HFF-Myc (cell line): ENCODE results near the gene UTS2R.
"Not testable (repeated sequence)": the region's sequence is repeated elsewhere in the genome, so short reads cannot be mapped to it uniquely, and the experiment has no call there.

ENCODE experiments used
- DNase-seq: peaks from one replicate; pipeline ENCODE4 v3.0.0-alpha.2; 2011; ENCODE audit warnings: low read depth; ENCODE audit errors: extremely low read depth
- H3K4me3 ChIP-seq: replicated peaks from 2 replicates; pipeline ENCODE4 v1.5.1; 2011; ENCODE audit warnings: low read depth, mild to moderate bottlenecking, control low read depth, low read length
- TF ChIP-seq, protein P1 (sequence below): IDR thresholded peaks from 2 replicates; pipeline ENCODE4 v1.5.1; 2012; ENCODE audit warnings: mild to moderate bottlenecking, low read depth, low read length, control low read depth; ENCODE audit errors: missing control alignments

Gene UTS2R

DNA sequence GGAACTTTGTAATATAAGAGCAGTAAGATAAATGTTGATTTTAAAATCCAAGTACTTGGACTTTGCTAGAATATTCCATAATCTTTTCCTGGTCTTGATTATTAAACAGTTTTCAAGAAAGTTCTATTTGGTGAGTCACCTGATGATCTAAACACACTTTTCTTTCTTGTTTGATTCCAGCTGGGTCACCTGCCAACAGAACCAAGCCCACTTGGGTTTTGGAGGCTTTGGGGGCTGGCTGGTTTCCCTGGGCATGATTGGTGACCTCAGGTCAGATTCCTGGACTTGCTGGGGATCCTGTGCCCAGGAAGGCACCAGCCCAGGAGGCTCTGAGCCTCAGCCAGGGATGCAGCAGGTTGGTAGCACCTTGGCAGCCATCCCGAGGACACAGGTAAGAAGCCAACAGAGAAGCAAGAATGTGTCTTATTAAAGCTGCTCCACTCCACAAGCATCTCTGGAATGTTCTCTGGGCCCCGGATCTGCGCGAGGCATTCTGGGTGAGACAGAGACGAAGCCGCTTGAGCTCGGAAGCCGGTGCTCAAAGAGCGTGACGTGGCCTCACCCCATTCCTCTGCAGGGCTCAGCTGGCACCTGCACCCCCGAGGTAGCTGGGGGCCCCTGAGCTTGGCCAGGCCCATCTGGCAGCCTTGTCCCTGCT is 15.7 kb upstream of the UTS2R start:
- no peak overlapping the region for H3K4me3 ChIP-seq
- TF ChIP-seq, protein P1, sequence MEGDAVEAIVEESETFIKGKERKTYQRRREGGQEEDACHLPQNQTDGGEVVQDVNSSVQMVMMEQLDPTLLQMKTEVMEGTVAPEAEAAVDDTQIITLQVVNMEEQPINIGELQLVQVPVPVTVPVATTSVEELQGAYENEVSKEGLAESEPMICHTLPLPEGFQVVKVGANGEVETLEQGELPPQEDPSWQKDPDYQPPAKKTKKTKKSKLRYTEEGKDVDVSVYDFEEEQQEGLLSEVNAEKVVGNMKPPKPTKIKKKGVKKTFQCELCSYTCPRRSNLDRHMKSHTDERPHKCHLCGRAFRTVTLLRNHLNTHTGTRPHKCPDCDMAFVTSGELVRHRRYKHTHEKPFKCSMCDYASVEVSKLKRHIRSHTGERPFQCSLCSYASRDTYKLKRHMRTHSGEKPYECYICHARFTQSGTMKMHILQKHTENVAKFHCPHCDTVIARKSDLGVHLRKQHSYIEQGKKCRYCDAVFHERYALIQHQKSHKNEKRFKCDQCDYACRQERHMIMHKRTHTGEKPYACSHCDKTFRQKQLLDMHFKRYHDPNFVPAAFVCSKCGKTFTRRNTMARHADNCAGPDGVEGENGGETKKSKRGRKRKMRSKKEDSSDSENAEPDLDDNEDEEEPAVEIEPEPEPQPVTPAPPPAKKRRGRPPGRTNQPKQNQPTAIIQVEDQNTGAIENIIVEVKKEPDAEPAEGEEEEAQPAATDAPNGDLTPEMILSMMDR = no peak
- no peak for DNase-seq

DNA sequence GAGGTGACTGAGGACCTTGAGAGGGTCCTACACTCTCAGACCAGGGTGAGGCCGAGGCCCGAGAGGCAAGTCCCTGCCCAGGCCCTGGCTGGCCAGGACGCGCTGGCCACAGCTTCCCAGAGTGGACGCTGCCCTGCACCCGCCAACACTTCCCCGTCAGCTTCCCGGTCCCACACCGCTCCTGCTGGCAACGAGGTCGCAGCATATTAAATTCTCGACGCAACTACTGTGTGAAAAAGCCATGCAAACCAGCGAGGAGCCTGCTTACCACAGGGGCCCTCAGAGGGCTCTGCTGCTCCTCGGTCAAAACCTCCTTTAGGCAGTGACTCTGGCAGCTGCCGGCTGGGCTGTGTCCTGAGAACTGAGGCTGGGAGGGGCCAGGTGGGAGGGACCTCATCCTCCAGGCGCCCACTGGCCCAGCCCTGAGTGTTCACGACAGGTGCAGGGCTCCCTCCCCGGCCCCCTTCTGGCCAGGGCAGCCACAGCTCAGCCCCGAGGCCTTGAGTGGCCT is 14.7 kb upstream of the UTS2R start:
- DNase-seq = no peak
- TF ChIP-seq, protein P1 = no peak
- no peak overlapping the region for H3K4me3 ChIP-seq

DNA sequence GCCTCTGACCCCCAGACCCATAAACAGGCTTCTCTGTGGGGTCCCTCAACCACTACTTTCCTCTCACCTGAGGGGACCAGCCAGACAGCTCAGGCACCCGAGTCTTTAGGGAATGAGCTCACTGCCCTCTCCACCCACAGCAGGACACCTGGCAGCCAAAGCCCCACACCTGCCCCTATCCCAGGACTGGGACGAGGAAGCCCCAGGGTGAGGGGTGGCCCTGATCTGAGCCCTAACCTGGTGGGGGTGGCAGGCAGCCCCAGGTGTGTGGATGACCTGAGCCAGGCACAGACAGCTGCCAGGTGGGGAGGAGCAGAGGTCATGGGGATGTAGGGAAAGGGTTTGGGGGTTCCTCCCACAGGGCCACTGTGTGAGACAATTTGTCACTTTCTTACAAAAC is 14.2 kb upstream of the UTS2R start:
- TF ChIP-seq, protein P1 = no peak
- H3K4me3 ChIP-seq = no peak overlapping the region
- no peak for DNase-seq

DNA sequence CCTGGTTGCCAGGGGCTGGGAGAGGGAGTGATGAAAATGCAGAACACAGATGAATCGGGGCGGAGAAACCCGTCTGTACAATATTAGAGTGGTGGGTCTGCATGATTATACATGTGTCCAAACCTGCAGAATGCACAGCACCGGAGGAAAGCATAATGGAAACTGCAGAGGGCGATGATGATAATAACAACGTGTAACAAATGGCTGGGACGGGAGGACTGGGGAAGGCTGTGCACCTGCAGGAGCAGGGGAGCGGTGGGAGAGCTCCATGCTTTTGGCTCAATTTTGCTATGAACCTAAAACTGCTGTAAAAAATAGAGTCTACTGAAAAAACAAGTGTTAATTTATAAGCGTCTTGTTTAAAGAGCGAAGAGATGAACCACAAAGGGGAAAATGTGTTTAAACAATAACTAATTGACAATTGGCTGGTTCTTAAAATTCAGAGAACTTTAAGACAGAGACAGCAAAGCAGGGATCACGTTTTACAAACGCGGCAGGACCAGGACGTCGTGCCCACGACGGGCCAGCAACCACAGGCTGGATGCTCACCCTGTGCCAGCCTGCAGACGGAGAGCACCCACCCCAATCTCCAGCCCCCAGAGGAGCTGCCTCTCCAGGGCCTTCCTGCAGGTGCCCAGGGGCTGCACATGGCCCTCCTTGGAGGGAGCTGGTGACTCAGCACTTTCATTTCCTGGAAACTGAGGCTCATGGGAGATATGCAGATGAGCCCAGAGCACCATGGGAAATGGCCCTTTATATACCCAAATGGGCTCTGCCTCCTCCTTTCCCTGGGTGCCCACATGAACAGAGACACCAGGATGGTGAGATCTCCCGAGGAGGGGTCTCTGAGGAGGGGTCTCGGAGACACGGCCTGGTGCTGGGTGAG is 12.9 kb upstream of the UTS2R start, which contains the start of gene TEX19:
TEX19 (plus strand) TSS at position 783 of the 886 bp plus-strand sequence. CDS start 2,904 bp downstream, outside the sequence.
- H3K4me3 ChIP-seq = no peak within 1 kb of the TSS
- TF ChIP-seq, protein P1 = no peak
- no peak for DNase-seq

DNA sequence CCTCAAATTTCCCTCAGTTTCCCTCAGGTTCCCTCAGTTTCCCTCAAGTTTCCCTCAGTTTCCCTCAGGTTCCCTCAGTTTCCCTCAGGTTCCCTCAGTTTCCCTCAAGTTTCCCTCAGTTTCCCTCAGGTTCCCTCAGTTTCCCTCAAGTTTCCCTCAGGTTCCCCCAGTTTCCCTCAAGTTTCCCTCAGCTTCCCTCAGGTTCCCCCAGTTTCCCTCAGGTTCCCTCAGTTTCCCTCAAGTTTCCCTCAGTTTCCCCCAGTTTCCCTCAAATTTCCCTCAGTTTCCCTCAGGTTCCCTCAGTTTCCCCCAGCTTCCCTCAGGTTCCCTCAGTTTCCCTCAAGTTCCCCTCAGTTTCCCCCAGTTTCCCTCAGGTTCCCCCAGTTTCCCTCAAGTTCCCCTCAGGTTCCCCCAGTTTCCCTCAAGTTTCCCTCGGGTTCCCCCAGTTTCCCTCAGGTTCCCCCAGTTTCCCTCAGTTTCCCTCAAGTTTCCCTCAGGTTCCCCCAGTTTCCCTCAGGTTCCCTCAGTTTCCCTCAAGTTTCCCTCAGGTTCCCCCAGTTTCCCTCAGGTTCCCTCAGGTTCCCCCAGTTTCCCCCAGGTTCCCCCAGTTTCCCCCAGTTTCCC is 12.0 kb upstream of the UTS2R start:
- H3K4me3 ChIP-seq, DNase-seq: not testable (repeated sequence)

DNA sequence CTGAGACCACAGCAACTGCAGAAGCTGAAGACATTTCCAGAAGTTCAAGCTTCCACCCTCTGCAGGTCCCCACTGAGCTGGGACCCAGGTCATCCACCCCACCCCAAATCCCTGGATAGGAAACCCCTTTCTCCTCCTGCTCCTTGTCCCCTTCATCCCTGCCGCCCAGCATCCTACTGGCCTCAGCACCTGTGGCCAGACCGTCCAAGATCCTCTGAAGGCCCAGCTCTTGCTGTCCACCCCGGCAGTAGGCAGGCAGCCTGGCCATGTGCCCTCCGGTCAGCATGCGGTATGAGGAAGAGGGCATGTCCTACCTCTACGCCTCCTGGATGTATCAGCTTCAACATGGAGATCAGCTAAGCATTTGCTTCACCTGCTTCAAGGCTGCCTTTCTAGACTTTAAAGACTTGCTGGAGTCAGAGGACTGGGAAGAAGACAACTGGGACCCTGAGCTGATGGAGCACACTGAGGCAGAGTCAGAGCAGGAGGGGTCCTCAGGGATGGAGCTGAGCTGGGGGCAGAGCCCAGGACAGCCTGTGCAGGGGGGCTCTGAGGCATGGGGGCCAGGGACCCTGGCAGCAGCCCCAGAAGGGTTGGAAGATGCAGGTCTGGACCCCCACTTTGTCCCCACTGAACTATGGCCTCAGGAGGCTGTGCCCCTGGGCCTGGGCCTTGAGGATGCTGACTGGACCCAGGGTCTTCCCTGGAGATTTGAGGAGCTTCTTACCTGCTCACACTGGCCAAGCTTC is 9.5 kb upstream of the UTS2R start:
- no peak overlapping the region for H3K4me3 ChIP-seq
- TF ChIP-seq, protein P1 = no peak
- DNase-seq = no peak
